ENCODE results near the gene C2orf72. TPM values are rescaled to one million over a fixed set of nuclear protein-coding genes. Genes with fewer than 3 reads are reported as not detected.

C2orf72 gene
- total RNA-seq, 1 experiment from 2014 or later, result 0.66 TPM

- BruUV-seq (replicated peaks), result no TSS peak
- H3K27ac Mint-ChIP-seq (ENCODE audit: unreplicated experiment), result peak overlapping the region; percentile 54
- H3K36me3 Mint-ChIP-seq (ENCODE audit: insufficient read depth, unreplicated experiment), result peaks cover 50% of the 10 kb centered on the region
- no peak for DNase-seq
- no peaks in the 10 kb centered on the region for H3K9me3 Mint-ChIP-seq (ENCODE audit: low read depth, unreplicated experiment)
- peak overlapping the region; percentile 85 for H3K4me3 Mint-ChIP-seq (ENCODE audit: low read depth, unreplicated experiment)
- peaks cover 8% of the 10 kb centered on the region for H3K27me3 Mint-ChIP-seq (ENCODE audit: unreplicated experiment)
- CTCF ChIA-PET, result no interaction called here
- peaks cover 30% of the 10 kb centered on the region for H3K4me1 Mint-ChIP-seq (ENCODE audit: low read depth, unreplicated experiment)
- intact Hi-C loops (cut with micrococcal nuclease; ENCODE audit: unreplicated experiment), result loop anchor here (10.0 kb wide), 1 partner anchor 154 kb away; no protein-coding TSS in a partner anchor
- no peak for TF ChIP-seq CTCF (IDR thresholded peaks at IDR 0.05; ENCODE audit: unreplicated experiment)
These were observed 21.6 kb downstream of the C2orf72 start for GRCh38 chr2:231058761-231059550.

GRCh38 chr2:231059756-231060155 is 22.4 kb downstream of the C2orf72 start:
- H3K4me3 Mint-ChIP-seq (ENCODE audit: low read depth, unreplicated experiment), result peak overlapping the region; percentile 85
- H3K36me3 Mint-ChIP-seq (ENCODE audit: insufficient read depth, unreplicated experiment), result peaks cover 51% of the 10 kb centered on the region
- intact Hi-C loops (cut with micrococcal nuclease; ENCODE audit: unreplicated experiment), result loop anchor here (10.0 kb wide), 1 partner anchor 155 kb away; no protein-coding TSS in a partner anchor
- H3K27ac Mint-ChIP-seq (ENCODE audit: unreplicated experiment), result peak overlapping the region; percentile 54
- BruUV-seq (replicated peaks), result no TSS peak
- H3K9me3 Mint-ChIP-seq (ENCODE audit: low read depth, unreplicated experiment), result no peaks in the 10 kb centered on the region
- CTCF ChIA-PET, result no interaction called here
- H3K27me3 Mint-ChIP-seq (ENCODE audit: unreplicated experiment), result no peaks in the 10 kb centered on the region
- H3K4me1 Mint-ChIP-seq (ENCODE audit: low read depth, unreplicated experiment), result peaks cover 30% of the 10 kb centered on the region
- TF ChIP-seq CTCF (IDR thresholded peaks at IDR 0.05; ENCODE audit: unreplicated experiment), result no peak
- no peak for DNase-seq

GRCh38 chr2:231062776-231063175 is 25.5 kb downstream of the C2orf72 start:
- DNase-seq, result no peak
- Mint-ChIP-seq H3K36me3 (ENCODE audit: insufficient read depth, unreplicated experiment) (peaks cover 47% of the 10 kb centered on the region), H3K4me3 (ENCODE audit: low read depth, unreplicated experiment) (no peak overlapping the region), H3K27me3 (ENCODE audit: unreplicated experiment) (no peaks in the 10 kb centered on the region), H3K27ac (ENCODE audit: unreplicated experiment) (no peak overlapping the region), H3K4me1 (ENCODE audit: low read depth, unreplicated experiment) (peaks cover 30% of the 10 kb centered on the region), H3K9me3 (ENCODE audit: low read depth, unreplicated experiment) (no peaks in the 10 kb centered on the region)
- no peak for TF ChIP-seq CTCF (IDR thresholded peaks at IDR 0.05; ENCODE audit: unreplicated experiment)
- no TSS peak for BruUV-seq (replicated peaks)
- intact Hi-C loops (cut with micrococcal nuclease; ENCODE audit: unreplicated experiment), result no loop called here
- CTCF ChIA-PET, result interaction anchor here (1.4 kb wide), 1 partner anchor 10 kb away, joined by 3 read pairs; no protein-coding TSS in a partner anchor

GRCh38 chr2:231063347-231063746 is 26.0 kb downstream of the C2orf72 start:
- no peak for DNase-seq
- H3K36me3 Mint-ChIP-seq (ENCODE audit: insufficient read depth, unreplicated experiment), result peaks cover 50% of the 10 kb centered on the region
- H3K9me3 Mint-ChIP-seq (ENCODE audit: low read depth, unreplicated experiment), result no peaks in the 10 kb centered on the region
- CTCF ChIA-PET, result interaction anchor here (1.4 kb wide), 1 partner anchor 10 kb away, joined by 3 read pairs; no protein-coding TSS in a partner anchor
- intact Hi-C loops (cut with micrococcal nuclease; ENCODE audit: unreplicated experiment), result no loop called here
- TF ChIP-seq CTCF (IDR thresholded peaks at IDR 0.05; ENCODE audit: unreplicated experiment), result no peak
- no TSS peak for BruUV-seq (replicated peaks)
- H3K4me3 Mint-ChIP-seq (ENCODE audit: low read depth, unreplicated experiment), result no peak overlapping the region
- H3K27ac Mint-ChIP-seq (ENCODE audit: unreplicated experiment), result no peak overlapping the region
- H3K27me3 Mint-ChIP-seq (ENCODE audit: unreplicated experiment), result no peaks in the 10 kb centered on the region
- peaks cover 30% of the 10 kb centered on the region for H3K4me1 Mint-ChIP-seq (ENCODE audit: low read depth, unreplicated experiment)
